Loucy (cell line): Measurements from ENCODE around the gene IL23R.

ENCODE experiments used
- CTCF ChIP-seq: fragments of 200-600 bp; sonication (generic); conservative IDR thresholded peaks from 2 replicates; pipeline ENCODE4 v1.5.1; 2014; ENCODE audit warnings: mild to moderate bottlenecking, antibody characterized with exemption, low read length
- EZH2phosphoT487 ChIP-seq: fragments of 200-600 bp; IDR thresholded peaks from 2 replicates; pipeline ENCODE4 v1.6.1; 2018; ENCODE audit warnings: antibody characterized with exemption, mild to moderate bottlenecking, moderate library complexity, borderline replicate concordance

- TF ChIP-seq CTCF (peak; percentile 78), EZH2phosphoT487 (no peak)
Observed at GRCh38 chr1:67144696-67145095, 21.6 kb upstream of the IL23R start.
